ENCODE data around the gene PPP2R2C.

Gene PPP2R2C

DNA sequence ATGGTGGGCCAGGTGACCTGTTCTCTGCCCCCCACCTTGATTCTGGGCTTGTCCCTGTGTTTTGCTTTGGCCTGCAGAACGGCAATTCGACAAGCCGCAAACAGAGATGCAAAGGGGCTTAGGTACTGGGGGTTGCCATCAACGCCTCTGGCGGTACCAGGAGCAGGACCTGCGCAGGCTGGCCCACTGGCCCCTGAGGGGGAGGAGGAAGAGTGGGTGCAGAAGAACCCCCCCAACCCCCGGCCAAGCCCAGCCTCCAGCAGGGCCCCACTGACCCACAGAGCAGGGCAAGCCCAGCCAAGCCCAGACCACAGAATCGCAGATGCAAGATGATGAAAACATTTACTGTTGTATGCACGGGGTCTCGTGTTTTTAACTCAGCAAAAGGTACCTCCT lies 89.4 kb downstream of the PPP2R2C start:
- DNase-seq (ENCODE audit: low read depth in 2 of 2) = no peak

- DNase-seq (ENCODE audit: low read depth in 2 of 2) = no peak
Measured at GRCh38 chr4:6381571-6382123, 90.8 kb downstream of the PPP2R2C start.

GRCh38 chr4:6380746-6381410 lies 91.5 kb downstream of the PPP2R2C start:
- DNase-seq (ENCODE audit: low read depth in 2 of 2) = no peak

GRCh38 chr4:6379767-6380745 lies 92.4 kb downstream of the PPP2R2C start:
- no peak for DNase-seq (ENCODE audit: low read depth in 2 of 2)

- DNase-seq (ENCODE audit: low read depth in 2 of 2) = no peak
Measured at GRCh38 chr4:6378493-6379445, 93.6 kb downstream of the PPP2R2C start.

GRCh38 chr4:6377626-6378492 lies 94.6 kb downstream of the PPP2R2C start:
- DNase-seq (ENCODE audit: low read depth in 2 of 2) = no peak

GRCh38 chr4:6375620-6376295 lies 96.7 kb downstream of the PPP2R2C start:
- DNase-seq (ENCODE audit: low read depth in 2 of 2) = no peak

DNA sequence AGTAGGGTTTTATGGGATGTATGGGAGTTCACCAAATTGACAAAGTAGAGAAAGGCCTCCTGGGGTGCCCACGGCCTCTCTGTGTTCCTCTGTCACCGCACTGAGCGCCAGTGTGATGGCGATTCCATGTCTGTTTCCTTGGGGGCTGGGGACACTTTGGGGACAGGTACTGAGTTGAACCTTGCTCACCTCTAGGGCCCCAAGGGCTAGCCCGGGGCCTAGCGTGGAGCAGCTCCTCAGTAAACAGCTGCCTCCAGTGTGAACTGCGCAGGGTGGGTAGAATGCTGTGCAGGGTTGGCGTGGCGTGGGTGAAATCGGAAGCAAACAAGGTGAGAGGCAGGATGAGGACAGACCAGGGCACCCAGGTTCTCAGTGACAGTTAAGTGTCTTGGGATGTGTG lies 97.8 kb downstream of the PPP2R2C start:
- no peak for DNase-seq (ENCODE audit: low read depth in 2 of 2)

- DNase-seq (ENCODE audit: low read depth in 2 of 2) = no peak
Measured at GRCh38 chr4:6373541-6374410, 98.6 kb downstream of the PPP2R2C start.

DNA sequence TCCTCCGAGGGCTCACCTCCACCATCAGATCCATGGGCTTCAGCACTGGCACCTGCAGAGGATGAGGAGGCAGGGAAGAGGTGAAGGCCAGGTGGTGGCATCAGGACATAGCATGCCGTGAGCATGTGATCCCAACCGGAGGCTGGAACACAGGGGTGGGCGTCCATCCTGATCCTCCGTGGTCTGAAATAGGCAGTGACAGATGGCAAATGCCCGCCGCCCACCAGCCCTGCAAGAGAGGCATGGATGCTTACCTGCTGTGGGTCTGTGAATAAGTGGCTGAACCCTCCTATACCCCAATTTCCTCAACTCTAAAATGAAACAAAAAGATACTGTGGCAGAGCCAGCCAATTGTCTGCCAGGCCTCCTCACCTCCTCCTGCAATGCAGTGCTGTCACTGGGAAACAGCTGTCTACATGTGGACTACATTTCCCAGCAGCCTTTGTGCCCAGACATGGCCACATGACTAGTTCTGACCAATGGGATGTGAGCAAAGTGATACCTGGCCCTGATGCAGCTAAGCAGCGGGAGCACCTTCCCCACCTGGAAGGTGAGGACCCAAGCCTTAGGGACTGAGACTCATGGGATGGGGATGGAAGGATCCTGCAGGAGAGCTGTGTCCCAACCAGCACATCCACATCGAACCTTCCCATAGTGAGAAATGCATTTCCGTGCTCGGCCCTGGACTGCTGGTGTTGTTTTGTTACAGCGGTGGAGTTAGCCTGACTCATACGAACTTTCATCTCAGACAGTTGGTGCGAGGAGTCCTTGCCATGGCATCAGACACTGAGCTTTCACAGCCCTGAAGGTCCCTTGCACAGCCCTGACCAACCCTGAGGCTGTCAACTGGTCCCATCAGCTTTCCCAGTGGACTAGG lies 99.5 kb downstream of the PPP2R2C start:
- no peak for DNase-seq (ENCODE audit: low read depth in 2 of 2)

GRCh38 chr4:6371812-6372211 lies 100.6 kb downstream of the PPP2R2C start:
- no peak for DNase-seq (ENCODE audit: low read depth in 2 of 2)

DNA sequence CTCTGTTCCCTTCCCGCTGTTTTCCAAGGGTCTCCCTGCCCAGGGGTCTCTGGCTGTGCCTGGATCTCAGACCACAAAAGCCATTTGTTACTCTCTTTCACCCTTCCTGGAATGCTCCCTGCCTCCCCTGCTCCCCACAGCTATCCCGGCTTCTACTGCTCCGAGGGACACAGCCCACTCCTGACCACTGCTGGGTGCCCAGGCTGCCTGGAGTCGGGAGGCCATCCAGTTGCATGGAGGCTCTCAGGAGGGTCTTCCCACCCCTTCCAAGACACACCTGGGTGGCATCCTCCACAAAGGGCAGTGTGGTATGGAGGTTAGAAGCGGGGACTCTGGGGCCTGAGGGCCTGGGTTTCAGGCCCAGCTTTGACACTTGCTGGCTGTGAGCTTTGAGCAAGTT lies 101.1 kb downstream of the PPP2R2C start:
- no peak for DNase-seq (ENCODE audit: low read depth in 2 of 2)

DNA sequence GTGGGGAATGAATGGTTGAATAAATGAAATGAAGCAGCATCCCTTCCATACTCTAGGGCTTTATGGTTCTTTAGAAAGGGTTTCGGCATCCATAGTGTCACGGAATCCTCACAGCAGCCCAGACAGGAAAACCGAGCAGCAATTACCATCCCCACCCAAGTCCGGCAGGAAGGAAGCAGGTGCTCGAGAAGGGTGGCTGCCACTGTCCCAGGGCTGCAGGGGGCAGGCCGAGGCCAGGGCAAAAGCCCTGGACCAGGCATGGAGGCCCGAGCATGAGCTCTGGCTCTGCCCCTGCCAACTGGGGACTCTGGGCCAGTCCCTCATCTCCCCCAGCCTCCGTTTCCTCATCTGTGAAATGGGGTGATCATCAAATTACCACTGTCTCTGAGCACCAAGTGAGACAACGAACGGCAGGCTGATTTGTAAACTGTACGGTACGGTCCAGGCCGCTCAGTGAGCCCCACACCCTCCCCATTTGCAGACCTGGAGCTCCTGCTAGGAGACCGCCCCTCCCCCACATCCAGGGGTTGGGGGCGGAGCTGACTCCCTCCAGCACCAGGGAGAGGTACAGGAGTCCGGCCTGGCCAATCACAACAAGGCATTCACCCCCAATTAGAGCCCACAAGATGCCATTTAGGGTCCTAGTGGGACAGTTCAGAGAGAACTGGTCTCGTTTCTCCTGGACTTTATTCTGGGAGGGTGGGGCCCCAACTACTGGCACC lies 102.3 kb downstream of the PPP2R2C start:
- no peak for DNase-seq (ENCODE audit: low read depth in 2 of 2)

- DNase-seq (ENCODE audit: low read depth in 2 of 2) = no peak
Measured at GRCh38 chr4:6369511-6369910, 102.9 kb downstream of the PPP2R2C start.

- no peak for DNase-seq (ENCODE audit: low read depth in 2 of 2)
Measured at GRCh38 chr4:6369035-6369434, 103.4 kb downstream of the PPP2R2C start.

- DNase-seq (ENCODE audit: low read depth in 2 of 2) = no peak
Measured at GRCh38 chr4:6368601-6369000, 103.8 kb downstream of the PPP2R2C start.

- no peak for DNase-seq (ENCODE audit: low read depth in 2 of 2)
Measured at GRCh38 chr4:6368096-6368495, 104.3 kb downstream of the PPP2R2C start.
